Esophagus mucosa (tissue), 1 donor: Measurements from ENCODE around the gene CHRNA5. TPM values are rescaled to one million over a fixed set of nuclear protein-coding genes. Genes with fewer than 3 reads are reported as not detected.
A peak's percentile ranks its signal among the peaks of the same experiment; 100 is the strongest.

Experiments
- ATAC-seq: fragments of 200-7000 bp; cut with Tn5 transposase; one replicate; pipeline ENCODE4 v1.9.1; 2020
- total RNA-seq: library from RNA; stranded (reverse); gene quantifications from one replicate; pipeline ENCODE4 v1.2.4, GENCODE V29; 2023
- donor health status: DM: yes; HTN: yes; CAD: no.

The CHRNA5 gene
- total RNA-seq, 1 donor from 2014 or later = 4.3 TPM

- ATAC-seq = peak; percentile 11
These were observed 55.5 kb downstream of the CHRNA5 start, which contains the start of gene CHRNA3 for GRCh38 chr15:78620527-78621421. Gene CHRNA3, minus strand, starts transcription at chr15:78620996. Its CDS starts 202 bp downstream, at chr15:78620794.

- ATAC-seq = no peak
These were observed 56.6 kb downstream of the CHRNA5 start for GRCh38 chr15:78621810-78622402.

GRCh38 chr15:78623786-78624497, 58.6 kb downstream of the CHRNA5 start:
- no peak for ATAC-seq

- no peak for ATAC-seq
These were observed 59.6 kb downstream of the CHRNA5 start for GRCh38 chr15:78624651-78625590.

GRCh38 chr15:78625606-78626280, 60.4 kb downstream of the CHRNA5 start:
- peak; percentile 82 for ATAC-seq

- ATAC-seq = no peak
These were observed 61.2 kb downstream of the CHRNA5 start for GRCh38 chr15:78626381-78626995.

GRCh38 chr15:78627348-78627747, 62.0 kb downstream of the CHRNA5 start:
- no peak for ATAC-seq

GRCh38 chr15:78628227-78628626, 62.9 kb downstream of the CHRNA5 start:
- ATAC-seq = no peak

- no peak for ATAC-seq
These were observed 63.9 kb downstream of the CHRNA5 start for GRCh38 chr15:78629031-78629715.

- ATAC-seq = no peak
These were observed 64.4 kb downstream of the CHRNA5 start for GRCh38 chr15:78629716-78630065.

GRCh38 chr15:78630886-78631633, 65.7 kb downstream of the CHRNA5 start:
- no peak for ATAC-seq

GRCh38 chr15:78633348-78633747, 68.0 kb downstream of the CHRNA5 start:
- no peak for ATAC-seq

- no peak for ATAC-seq
These were observed 69.2 kb downstream of the CHRNA5 start for GRCh38 chr15:78634210-78635145.

- no peak for ATAC-seq
These were observed 70.0 kb downstream of the CHRNA5 start for GRCh38 chr15:78635346-78635745.

- ATAC-seq = no peak
These were observed 71.1 kb downstream of the CHRNA5 start for GRCh38 chr15:78636378-78636859.

GRCh38 chr15:78637776-78638435, 72.6 kb downstream of the CHRNA5 start:
- no peak for ATAC-seq

- ATAC-seq = no peak
These were observed 73.5 kb downstream of the CHRNA5 start for GRCh38 chr15:78638658-78639314.
